ENCODE data around the gene SCN4B.

SCN4B gene

GRCh38 chr11:118139578-118139977, 13.0 kb downstream of the SCN4B start:
- Histone ChIP-seq H4K91ac (ENCODE audit: low read depth, low read length, poor library complexity) (no peak overlapping the region), H3K4me1 (ENCODE audit: control insufficient read depth in 2 of 2, insufficient read depth in 1 of 2, low read depth in 1 of 2, low read length in 2 of 2) (peaks cover 0 to 4% of the 10 kb centered on the region in 2 donors), H3K4me3 (ENCODE audit: low read length in 2 of 2) (no peak overlapping the region), H2BK5ac (ENCODE audit: low read length) (no peak overlapping the region), H2BK12ac (ENCODE audit: low read length) (no peak overlapping the region), H3K27ac (replicated peaks; ENCODE audit: low read length) (no peak overlapping the region), H3K4me2 (ENCODE audit: insufficient read depth, low read length, poor library complexity, severe bottlenecking) (no peak overlapping the region), H2AFZ (ENCODE audit: low read length) (no peak overlapping the region), H2BK15ac (ENCODE audit: low read length) (no peak overlapping the region), H3K9me3 (replicated peaks in 1 of 2; ENCODE audit: control insufficient read depth in 2 of 2, insufficient read depth in 1 of 2, low read depth in 1 of 2, low read length in 2 of 2) (no peaks in the 10 kb centered on the region), H2AK5ac (ENCODE audit: low read depth, low read length) (no peak overlapping the region), H3K27me3 (ENCODE audit: control insufficient read depth in 3 of 3, insufficient read depth in 3 of 3, low read depth in 1 of 3, low read length in 3 of 3) (peaks cover 0 to 51% (median 0%) of the 10 kb centered on the region in 3 experiments), H3K14ac (ENCODE audit: low read length) (no peak overlapping the region), H2BK120ac (ENCODE audit: low read depth, low read length) (no peak overlapping the region), H3K18ac (ENCODE audit: low read length) (no peak overlapping the region), H3K23ac (ENCODE audit: low read depth, low read length, poor library complexity) (no peak overlapping the region), H3K36me3 (replicated peaks in 1 of 2; ENCODE audit: control insufficient read depth in 2 of 2, insufficient read depth in 2 of 2, low read length in 2 of 2) (no peaks in the 10 kb centered on the region), H3K4ac (ENCODE audit: low read length) (no peak overlapping the region), H4K8ac (ENCODE audit: low read depth, low read length) (no peak overlapping the region), H3K9ac (ENCODE audit: low read depth, low read length, poor library complexity) (no peak overlapping the region), H3K79me1 (ENCODE audit: low read depth, low read length) (no peaks in the 10 kb centered on the region)
- DNase-seq (ENCODE audit: low spot score), result no peak
- WGBS, 2 donors (ENCODE audit: extremely low coverage in 2 of 2, insufficient read length in 2 of 2, insufficient replicate concordance in 1 of 2), result no CpG with 5 or more reads among the region's 1 CpG

GRCh38 chr11:118138839-118139420, 13.7 kb downstream of the SCN4B start:
- Histone ChIP-seq H3K36me3 (replicated peaks in 1 of 2; ENCODE audit: control insufficient read depth in 2 of 2, insufficient read depth in 2 of 2, low read length in 2 of 2) (no peaks in the 10 kb centered on the region), H3K18ac (ENCODE audit: low read length) (peak overlapping the region; percentile 48), H2AK5ac (ENCODE audit: low read depth, low read length) (no peak overlapping the region), H3K23ac (ENCODE audit: low read depth, low read length, poor library complexity) (no peak overlapping the region), H3K27ac (replicated peaks; ENCODE audit: low read length) (no peak overlapping the region), H3K4me2 (ENCODE audit: insufficient read depth, low read length, poor library complexity, severe bottlenecking) (no peak overlapping the region), H3K4ac (ENCODE audit: low read length) (no peak overlapping the region), H3K4me1 (ENCODE audit: control insufficient read depth in 2 of 2, insufficient read depth in 1 of 2, low read depth in 1 of 2, low read length in 2 of 2) (peaks cover 0 to 4% of the 10 kb centered on the region in 2 donors), H3K27me3 (ENCODE audit: control insufficient read depth in 3 of 3, insufficient read depth in 3 of 3, low read depth in 1 of 3, low read length in 3 of 3) (peaks cover 0 to 49% (median 0%) of the 10 kb centered on the region in 3 experiments), H2BK120ac (ENCODE audit: low read depth, low read length) (no peak overlapping the region), H3K79me1 (ENCODE audit: low read depth, low read length) (no peaks in the 10 kb centered on the region), H2BK15ac (ENCODE audit: low read length) (no peak overlapping the region), H4K91ac (ENCODE audit: low read depth, low read length, poor library complexity) (no peak overlapping the region), H3K9me3 (replicated peaks in 1 of 2; ENCODE audit: control insufficient read depth in 2 of 2, insufficient read depth in 1 of 2, low read depth in 1 of 2, low read length in 2 of 2) (no peaks in the 10 kb centered on the region), H2BK12ac (ENCODE audit: low read length) (no peak overlapping the region), H3K4me3 (ENCODE audit: low read length in 2 of 2) (no peak overlapping the region), H3K14ac (ENCODE audit: low read length) (no peak overlapping the region), H2AFZ (ENCODE audit: low read length) (no peak overlapping the region), H2BK5ac (ENCODE audit: low read length) (no peak overlapping the region), H3K9ac (ENCODE audit: low read depth, low read length, poor library complexity) (no peak overlapping the region), H4K8ac (ENCODE audit: low read depth, low read length) (no peak overlapping the region)
- WGBS, 2 donors (ENCODE audit: extremely low coverage in 2 of 2, insufficient read length in 2 of 2, insufficient replicate concordance in 1 of 2), result no CpG with 5 or more reads among the region's 10 CpGs
- DNase-seq (ENCODE audit: low spot score), result no peak

- Histone ChIP-seq H3K4me2 (ENCODE audit: insufficient read depth, low read length, poor library complexity, severe bottlenecking) (no peak overlapping the region), H3K14ac (ENCODE audit: low read length) (no peak overlapping the region), H2BK5ac (ENCODE audit: low read length) (no peak overlapping the region), H3K23ac (ENCODE audit: low read depth, low read length, poor library complexity) (no peak overlapping the region), H4K91ac (ENCODE audit: low read depth, low read length, poor library complexity) (no peak overlapping the region), H3K27me3 (ENCODE audit: control insufficient read depth in 3 of 3, insufficient read depth in 3 of 3, low read depth in 1 of 3, low read length in 3 of 3) (peaks cover 0 to 49% (median 0%) of the 10 kb centered on the region in 3 experiments), H3K79me1 (ENCODE audit: low read depth, low read length) (no peaks in the 10 kb centered on the region), H2BK120ac (ENCODE audit: low read depth, low read length) (no peak overlapping the region), H3K36me3 (replicated peaks in 1 of 2; ENCODE audit: control insufficient read depth in 2 of 2, insufficient read depth in 2 of 2, low read length in 2 of 2) (no peaks in the 10 kb centered on the region), H2BK12ac (ENCODE audit: low read length) (no peak overlapping the region), H3K18ac (ENCODE audit: low read length) (no peak overlapping the region), H3K4me1 (ENCODE audit: control insufficient read depth in 2 of 2, insufficient read depth in 1 of 2, low read depth in 1 of 2, low read length in 2 of 2) (peaks cover 0 to 6% of the 10 kb centered on the region in 2 donors), H3K9me3 (replicated peaks in 1 of 2; ENCODE audit: control insufficient read depth in 2 of 2, insufficient read depth in 1 of 2, low read depth in 1 of 2, low read length in 2 of 2) (no peaks in the 10 kb centered on the region), H4K8ac (ENCODE audit: low read depth, low read length) (no peak overlapping the region), H3K4ac (ENCODE audit: low read length) (no peak overlapping the region), H2AFZ (ENCODE audit: low read length) (no peak overlapping the region), H2BK15ac (ENCODE audit: low read length) (no peak overlapping the region), H3K4me3 (ENCODE audit: low read length in 2 of 2) (no peak overlapping the region), H3K27ac (replicated peaks; ENCODE audit: low read length) (no peak overlapping the region), H3K9ac (ENCODE audit: low read depth, low read length, poor library complexity) (no peak overlapping the region), H2AK5ac (ENCODE audit: low read depth, low read length) (no peak overlapping the region)
- no CpG with 5 or more reads among the region's 10 CpGs for WGBS, 2 donors (ENCODE audit: extremely low coverage in 2 of 2, insufficient read length in 2 of 2, insufficient replicate concordance in 1 of 2)
- DNase-seq (ENCODE audit: low spot score), result no peak
Observed at GRCh38 chr11:118136801-118137200, 15.8 kb downstream of the SCN4B start.

GRCh38 chr11:118136341-118136740, 16.3 kb downstream of the SCN4B start:
- no peak overlapping the region for H2BK15ac ChIP-seq (ENCODE audit: low read length)
- H3K4me1 ChIP-seq (ENCODE audit: control insufficient read depth in 2 of 2, insufficient read depth in 1 of 2, low read depth in 1 of 2, low read length in 2 of 2), result peaks cover 0 to 6% of the 10 kb centered on the region in 2 donors
- H4K91ac ChIP-seq (ENCODE audit: low read depth, low read length, poor library complexity), result no peak overlapping the region
- H3K9me3 ChIP-seq (replicated peaks in 1 of 2; ENCODE audit: control insufficient read depth in 2 of 2, insufficient read depth in 1 of 2, low read depth in 1 of 2, low read length in 2 of 2), result no peaks in the 10 kb centered on the region
- no peaks in the 10 kb centered on the region for H3K36me3 ChIP-seq (replicated peaks in 1 of 2; ENCODE audit: control insufficient read depth in 2 of 2, insufficient read depth in 2 of 2, low read length in 2 of 2)
- H3K27ac ChIP-seq (replicated peaks; ENCODE audit: low read length), result no peak overlapping the region
- no peak overlapping the region for H2AFZ ChIP-seq (ENCODE audit: low read length)
- H3K23ac ChIP-seq (ENCODE audit: low read depth, low read length, poor library complexity), result no peak overlapping the region
- H2BK120ac ChIP-seq (ENCODE audit: low read depth, low read length), result no peak overlapping the region
- no CpG with 5 or more reads among the region's 2 CpGs for WGBS, 2 donors (ENCODE audit: extremely low coverage in 2 of 2, insufficient read length in 2 of 2, insufficient replicate concordance in 1 of 2)
- no peak overlapping the region for H3K4me2 ChIP-seq (ENCODE audit: insufficient read depth, low read length, poor library complexity, severe bottlenecking)
- no peak overlapping the region for H3K18ac ChIP-seq (ENCODE audit: low read length)
- no peak overlapping the region for H3K4me3 ChIP-seq (ENCODE audit: low read length in 2 of 2)
- peaks cover 0 to 46% (median 0%) of the 10 kb centered on the region in 3 experiments for H3K27me3 ChIP-seq (ENCODE audit: control insufficient read depth in 3 of 3, insufficient read depth in 3 of 3, low read depth in 1 of 3, low read length in 3 of 3)
- no peak overlapping the region for H4K8ac ChIP-seq (ENCODE audit: low read depth, low read length)
- H2BK12ac ChIP-seq (ENCODE audit: low read length), result no peak overlapping the region
- DNase-seq (ENCODE audit: low spot score), result no peak
- no peak overlapping the region for H2BK5ac ChIP-seq (ENCODE audit: low read length)
- H3K14ac ChIP-seq (ENCODE audit: low read length), result no peak overlapping the region
- no peaks in the 10 kb centered on the region for H3K79me1 ChIP-seq (ENCODE audit: low read depth, low read length)
- no peak overlapping the region for H3K4ac ChIP-seq (ENCODE audit: low read length)
- H2AK5ac ChIP-seq (ENCODE audit: low read depth, low read length), result no peak overlapping the region
- H3K9ac ChIP-seq (ENCODE audit: low read depth, low read length, poor library complexity), result no peak overlapping the region
